Activated T-cell treated with anti-CD3 and anti-CD28 coated beads, Interleukin-2, amount 50 U/mL, for 24 hours (primary cell): Measurements from ENCODE around the gene YBX3.

Experiments
- DNase-seq: peaks from one replicate; pipeline ENCODE4 v3.0.0-alpha.2; 2020
- H3K27ac Mint-ChIP-seq: 2 replicates; pipeline ENCODE4 v1.8.0; 2020; ENCODE audit warnings: mild to moderate bottlenecking, mixed read lengths
- H3K27me3 Mint-ChIP-seq: 2 replicates; pipeline ENCODE4 v1.8.0; 2020; ENCODE audit warnings: mixed read lengths
- H3K36me3 Mint-ChIP-seq: 2 replicates; pipeline ENCODE4 v1.8.0; 2020; ENCODE audit warnings: low read depth, mixed read lengths
- H3K4me1 Mint-ChIP-seq: 2 replicates; pipeline ENCODE4 v1.8.0; 2020; ENCODE audit warnings: low read depth, mixed read lengths
- H3K4me3 Mint-ChIP-seq: 2 replicates; pipeline ENCODE4 v1.8.0; 2020; ENCODE audit warnings: mild to moderate bottlenecking, moderate library complexity, mixed read lengths
- H3K9me3 Mint-ChIP-seq: 2 replicates; pipeline ENCODE4 v1.8.0; 2020; ENCODE audit warnings: mixed read lengths

Gene YBX3

DNA sequence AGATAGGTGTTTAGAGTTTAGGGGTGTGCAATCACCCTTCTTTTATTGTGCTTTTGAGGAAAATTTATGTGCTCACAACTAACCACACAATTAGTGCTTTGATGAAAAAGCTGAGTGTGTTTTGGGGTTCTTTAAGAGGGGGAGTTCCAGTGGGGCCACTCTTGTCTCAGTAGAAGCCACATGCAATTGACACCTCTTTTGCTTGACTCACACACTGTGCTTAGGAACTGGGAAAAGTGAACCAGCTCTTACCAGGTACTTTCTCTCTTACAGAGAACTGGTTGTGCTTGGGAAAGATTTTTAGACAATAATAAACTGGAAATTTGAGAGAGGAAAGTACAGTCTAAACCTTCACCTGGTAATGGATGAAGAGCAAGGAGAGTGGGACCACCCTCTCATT, 12.3 kb upstream of the YBX3 start:
- Mint-ChIP-seq H3K4me1 (peaks cover 12% of the 10 kb centered on the region), H3K27ac (no peak overlapping the region), H3K27me3 (peaks cover 31% of the 10 kb centered on the region), H3K9me3 (no peaks in the 10 kb centered on the region), H3K4me3 (no peak overlapping the region), H3K36me3 (no peaks in the 10 kb centered on the region)
- DNase-seq, result no peak

DNA sequence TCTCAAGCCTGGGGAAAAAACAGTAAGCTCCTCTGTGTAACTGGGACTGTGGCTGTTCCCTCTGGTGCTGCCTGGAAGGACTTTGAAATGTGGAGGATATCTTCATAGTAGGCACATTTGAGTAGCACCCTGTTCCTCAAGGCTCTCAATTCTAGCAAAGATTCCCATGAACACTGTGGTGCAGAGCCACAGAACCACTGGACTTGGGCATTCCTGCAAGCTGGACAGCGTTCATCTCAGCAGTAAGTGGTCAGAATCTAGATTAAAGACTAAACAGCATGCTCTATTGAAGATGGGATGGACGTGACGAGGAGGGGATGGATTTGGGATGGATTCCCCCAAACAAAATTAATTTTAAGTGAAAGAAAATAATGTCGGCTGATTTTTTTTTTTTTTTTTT, 9.4 kb upstream of the YBX3 start:
- no peak overlapping the region for H3K4me3 Mint-ChIP-seq
- peaks cover 42% of the 10 kb centered on the region for H3K27me3 Mint-ChIP-seq
- no peaks in the 10 kb centered on the region for H3K36me3 Mint-ChIP-seq
- no peak overlapping the region for H3K27ac Mint-ChIP-seq
- no peak for DNase-seq
- H3K4me1 Mint-ChIP-seq, result peaks cover 8% of the 10 kb centered on the region
- no peaks in the 10 kb centered on the region for H3K9me3 Mint-ChIP-seq

DNA sequence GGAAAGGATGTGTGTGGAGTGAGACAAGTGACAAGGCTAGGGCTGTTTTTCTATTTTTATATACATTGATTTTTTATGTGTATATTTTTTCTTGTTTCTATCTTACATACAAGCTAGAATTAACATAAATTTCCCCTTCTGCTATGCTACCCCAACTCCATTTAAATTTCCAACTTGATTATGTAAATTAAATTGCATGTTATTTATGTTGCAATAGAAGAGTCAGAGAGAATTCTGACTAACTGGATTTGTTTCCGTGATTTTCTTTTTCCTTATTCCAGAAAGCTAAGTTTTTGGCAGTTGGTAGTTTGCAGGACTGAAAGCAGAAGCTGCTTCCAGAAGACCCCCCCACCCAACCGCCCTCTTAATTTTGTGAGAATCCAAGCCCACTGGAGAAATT, 8.9 kb upstream of the YBX3 start:
- Mint-ChIP-seq H3K4me3 (no peak overlapping the region), H3K36me3 (no peaks in the 10 kb centered on the region), H3K4me1 (peaks cover 8% of the 10 kb centered on the region), H3K9me3 (no peaks in the 10 kb centered on the region), H3K27ac (no peak overlapping the region), H3K27me3 (peaks cover 47% of the 10 kb centered on the region)
- no peak for DNase-seq

DNA sequence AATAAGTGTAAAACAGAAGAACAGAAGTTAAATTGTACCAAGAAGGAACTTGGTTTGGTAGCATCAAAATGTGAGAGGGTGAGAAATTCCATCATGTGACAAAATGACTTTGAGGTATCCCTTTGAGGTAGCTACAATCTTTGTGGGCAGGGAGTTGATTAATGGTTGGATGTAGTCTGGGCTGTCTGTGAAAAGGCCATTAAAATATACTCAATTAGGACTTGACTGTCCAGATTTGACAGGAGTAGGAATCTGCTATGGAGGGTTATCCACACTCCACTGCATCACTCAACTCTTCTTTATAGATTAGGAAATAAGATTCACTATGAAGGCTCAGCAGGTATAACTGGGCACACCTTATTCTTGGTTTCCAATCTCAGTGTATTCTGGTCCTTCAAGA, 7.4 kb upstream of the YBX3 start:
- no peak for DNase-seq
- peaks cover 6% of the 10 kb centered on the region for H3K4me1 Mint-ChIP-seq
- H3K27ac Mint-ChIP-seq, result no peak overlapping the region
- H3K36me3 Mint-ChIP-seq, result no peaks in the 10 kb centered on the region
- peaks cover 55% of the 10 kb centered on the region for H3K27me3 Mint-ChIP-seq
- no peak overlapping the region for H3K4me3 Mint-ChIP-seq
- no peaks in the 10 kb centered on the region for H3K9me3 Mint-ChIP-seq

DNA sequence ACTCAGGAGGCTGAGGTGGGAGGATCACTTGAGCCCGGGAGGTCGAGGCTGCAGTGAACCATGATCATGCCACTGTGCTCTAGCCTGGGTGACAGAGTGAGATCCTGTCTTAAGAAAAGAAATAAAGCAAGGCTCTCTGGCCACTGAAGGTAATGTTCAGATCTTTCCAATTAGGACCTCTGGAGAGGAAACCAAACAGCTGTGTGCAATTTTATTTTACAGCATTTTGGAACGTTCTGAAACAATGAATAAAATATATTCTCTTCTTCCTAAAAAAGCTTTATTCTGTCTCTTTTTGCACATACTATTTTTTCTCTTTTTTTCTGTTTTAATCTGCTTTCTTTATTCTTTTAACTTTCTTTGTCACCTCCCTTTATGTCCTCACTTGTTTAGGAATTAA, 5.0 kb upstream of the YBX3 start:
- Mint-ChIP-seq H3K27me3 (peaks cover 63% of the 10 kb centered on the region), H3K4me1 (peaks cover 8% of the 10 kb centered on the region), H3K27ac (no peak overlapping the region), H3K4me3 (no peak overlapping the region), H3K9me3 (no peaks in the 10 kb centered on the region), H3K36me3 (no peaks in the 10 kb centered on the region)
- DNase-seq, result no peak

DNA sequence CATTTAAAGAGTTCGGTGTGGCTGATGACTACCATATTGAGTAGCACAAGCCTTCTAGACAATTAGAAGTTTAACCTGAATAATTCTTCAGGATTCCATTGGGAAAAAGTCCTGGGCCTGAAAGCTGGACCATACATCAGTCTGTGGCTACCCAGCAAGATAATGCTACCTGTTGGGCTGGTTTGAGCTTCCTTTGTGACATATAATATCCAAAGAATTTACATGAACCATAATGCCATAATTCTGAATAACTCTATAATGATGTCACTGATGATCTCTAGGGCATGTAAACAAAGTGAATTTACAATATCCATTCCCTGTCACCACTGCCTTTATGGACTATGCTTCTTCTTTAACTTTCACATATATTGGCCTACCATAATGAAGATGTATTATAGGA, 3.8 kb upstream of the YBX3 start:
- Mint-ChIP-seq H3K4me1 (peaks cover 12% of the 10 kb centered on the region), H3K36me3 (peaks cover 6% of the 10 kb centered on the region), H3K27me3 (peaks cover 59% of the 10 kb centered on the region), H3K4me3 (no peak overlapping the region), H3K27ac (no peak overlapping the region), H3K9me3 (no peaks in the 10 kb centered on the region)
- DNase-seq, result no peak

DNA sequence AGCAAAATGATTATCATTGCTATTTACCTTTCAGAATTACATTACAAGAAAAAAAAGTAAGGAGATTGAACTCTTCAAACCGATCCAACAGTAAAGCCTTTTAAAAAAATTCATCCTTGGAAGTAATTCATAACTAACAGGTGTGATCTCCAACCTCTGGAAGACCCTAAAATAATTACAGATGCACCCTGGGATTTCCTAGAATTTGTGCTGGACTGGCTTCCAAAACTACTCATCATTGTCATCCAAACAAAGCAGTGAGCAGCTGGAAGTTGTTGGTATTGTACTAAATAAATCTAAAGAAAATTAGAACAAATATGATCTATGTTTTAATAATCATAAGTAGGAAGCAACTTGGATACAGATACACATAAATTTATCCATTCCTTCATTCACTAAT, 1.9 kb upstream of the YBX3 start:
- H3K4me1 Mint-ChIP-seq, result peaks cover 26% of the 10 kb centered on the region
- H3K4me3 Mint-ChIP-seq, result no peak overlapping the region
- DNase-seq, result no peak
- no peaks in the 10 kb centered on the region for H3K9me3 Mint-ChIP-seq
- H3K27ac Mint-ChIP-seq, result no peak overlapping the region
- peaks cover 16% of the 10 kb centered on the region for H3K36me3 Mint-ChIP-seq
- H3K27me3 Mint-ChIP-seq, result peaks cover 66% of the 10 kb centered on the region

DNA sequence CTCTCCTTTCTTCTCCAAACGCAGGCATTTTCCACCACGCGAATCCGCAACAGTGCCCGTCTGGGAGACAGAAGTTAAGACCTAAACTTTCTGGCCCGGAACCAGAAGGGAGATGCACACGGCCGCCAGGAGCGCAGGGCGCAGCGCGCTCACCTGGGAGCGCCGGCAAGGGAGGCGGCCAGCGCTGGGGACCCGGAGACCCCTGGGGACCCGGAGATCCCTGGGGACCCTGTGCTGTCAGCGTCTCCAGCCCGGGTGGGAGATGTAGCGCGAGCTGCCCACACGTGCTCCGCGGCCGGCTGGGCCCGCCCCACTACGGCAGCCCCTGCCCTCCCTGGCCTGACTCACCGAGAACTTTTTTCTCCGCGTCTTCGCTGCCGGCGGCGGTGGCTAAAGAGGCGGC, 620 bp downstream of the YBX3 start:
- Mint-ChIP-seq H3K9me3 (no peaks in the 10 kb centered on the region), H3K27me3 (peaks cover 61% of the 10 kb centered on the region), H3K4me1 (peaks cover 41% of the 10 kb centered on the region), H3K36me3 (peaks cover 32% of the 10 kb centered on the region), H3K27ac (peak overlapping the region; percentile 97), H3K4me3 (peak overlapping the region; percentile 96)
- DNase-seq, result peak; percentile 77

DNA sequence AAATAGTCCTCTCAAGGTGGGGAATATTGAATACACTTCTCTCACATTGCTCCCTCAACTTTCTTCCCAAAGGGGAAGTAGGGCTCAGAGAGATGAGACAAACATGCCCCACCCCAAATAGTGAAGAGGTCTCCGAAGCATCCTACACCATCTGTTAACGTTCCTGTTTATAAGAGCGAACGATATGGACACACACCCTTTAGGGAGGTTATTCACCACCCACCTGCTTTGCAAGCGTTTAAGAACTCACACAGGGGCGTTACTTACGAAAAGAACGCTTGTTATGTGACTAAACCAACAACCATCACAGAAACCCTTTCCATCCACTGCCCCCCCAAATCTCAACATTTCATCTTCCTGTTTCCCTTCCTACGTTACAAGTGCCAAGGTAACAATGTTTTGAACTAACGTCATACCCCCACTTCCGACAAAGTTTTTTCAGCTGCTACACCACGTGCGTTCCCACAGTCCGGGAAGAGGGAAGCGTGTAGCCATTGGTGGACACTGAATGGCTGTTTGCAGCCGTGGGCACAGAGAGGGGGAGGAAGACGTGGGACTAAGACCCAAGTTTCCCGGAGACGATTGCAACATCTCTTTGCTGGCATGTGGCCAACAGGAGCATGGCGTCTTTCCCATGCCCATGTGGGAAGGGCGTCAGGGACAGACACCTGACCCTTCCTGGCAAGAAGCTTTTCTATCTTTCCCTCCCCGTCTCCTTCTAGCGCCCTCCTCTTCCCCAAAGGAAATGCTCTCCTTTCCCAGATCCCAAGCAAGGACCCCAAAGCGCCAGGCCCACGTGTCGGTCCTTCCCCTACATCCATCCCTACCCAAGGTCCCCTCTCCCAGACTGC, 1.2 kb downstream of the YBX3 start:
- H3K4me3 Mint-ChIP-seq, result peak overlapping the region; percentile 96
- no peaks in the 10 kb centered on the region for H3K9me3 Mint-ChIP-seq
- H3K27me3 Mint-ChIP-seq, result peaks cover 61% of the 10 kb centered on the region
- H3K36me3 Mint-ChIP-seq, result peaks cover 38% of the 10 kb centered on the region
- DNase-seq, result peak; percentile 75
- H3K4me1 Mint-ChIP-seq, result peaks cover 48% of the 10 kb centered on the region
- H3K27ac Mint-ChIP-seq, result peak overlapping the region; percentile 97

DNA sequence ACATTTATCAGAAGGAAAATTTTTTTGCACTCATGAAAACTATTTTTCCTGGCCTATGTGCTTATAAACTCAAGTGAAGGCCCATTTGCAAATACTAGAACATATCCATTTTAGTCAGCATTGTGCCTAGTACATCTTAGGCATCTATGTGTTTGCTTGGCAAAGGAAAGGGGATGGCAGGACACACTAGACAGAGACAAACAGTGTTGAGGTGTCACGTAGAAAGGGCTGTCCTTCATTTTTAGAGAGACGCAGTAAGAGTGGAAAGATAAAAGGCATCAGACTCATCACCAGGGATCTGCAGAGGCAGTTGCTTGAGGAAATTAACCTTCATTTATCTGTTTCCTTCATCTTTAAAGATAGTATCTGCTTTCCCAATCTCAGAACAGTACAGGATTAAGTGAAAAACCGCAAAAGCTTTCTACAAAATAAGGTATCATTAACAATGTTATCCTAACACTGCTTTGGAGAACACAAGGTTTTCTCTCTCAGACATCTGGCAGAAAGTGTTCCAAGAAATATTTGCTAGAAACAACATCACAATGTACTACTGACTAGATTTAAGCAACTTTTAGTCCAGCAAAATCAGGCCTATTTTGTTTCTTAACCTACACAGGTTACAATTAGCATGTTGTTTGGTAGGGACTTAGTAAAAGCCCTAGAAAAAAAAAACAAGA, 2.0 kb downstream of the YBX3 start:
- Mint-ChIP-seq H3K36me3 (peaks cover 45% of the 10 kb centered on the region), H3K27ac (peak overlapping the region; percentile 97), H3K27me3 (peaks cover 63% of the 10 kb centered on the region), H3K9me3 (no peaks in the 10 kb centered on the region), H3K4me1 (peaks cover 55% of the 10 kb centered on the region), H3K4me3 (peak overlapping the region; percentile 96)
- DNase-seq, result no peak

DNA sequence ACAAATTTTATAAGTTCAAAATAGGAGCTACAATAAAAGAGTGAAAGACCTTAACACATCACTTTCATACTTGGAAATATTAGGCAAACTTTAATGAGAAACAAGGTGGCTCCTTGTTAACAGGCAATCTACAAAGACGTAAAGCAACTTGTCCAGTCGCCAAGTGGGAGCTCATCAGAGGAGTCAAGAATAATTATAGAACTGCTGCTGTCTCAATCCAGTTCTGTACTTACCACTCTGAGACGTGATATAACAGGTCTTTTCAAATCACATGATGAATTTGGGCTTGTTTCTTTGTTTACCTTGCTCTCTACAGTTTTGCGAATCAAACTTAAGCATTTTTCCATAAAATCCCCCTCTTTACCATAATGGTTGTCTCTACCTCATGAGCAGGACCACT, 3.6 kb downstream of the YBX3 start:
- no peak overlapping the region for H3K27ac Mint-ChIP-seq
- H3K4me3 Mint-ChIP-seq, result no peak overlapping the region
- peaks cover 64% of the 10 kb centered on the region for H3K4me1 Mint-ChIP-seq
- no peak for DNase-seq
- peaks cover 53% of the 10 kb centered on the region for H3K27me3 Mint-ChIP-seq
- no peaks in the 10 kb centered on the region for H3K9me3 Mint-ChIP-seq
- H3K36me3 Mint-ChIP-seq, result peaks cover 57% of the 10 kb centered on the region

DNA sequence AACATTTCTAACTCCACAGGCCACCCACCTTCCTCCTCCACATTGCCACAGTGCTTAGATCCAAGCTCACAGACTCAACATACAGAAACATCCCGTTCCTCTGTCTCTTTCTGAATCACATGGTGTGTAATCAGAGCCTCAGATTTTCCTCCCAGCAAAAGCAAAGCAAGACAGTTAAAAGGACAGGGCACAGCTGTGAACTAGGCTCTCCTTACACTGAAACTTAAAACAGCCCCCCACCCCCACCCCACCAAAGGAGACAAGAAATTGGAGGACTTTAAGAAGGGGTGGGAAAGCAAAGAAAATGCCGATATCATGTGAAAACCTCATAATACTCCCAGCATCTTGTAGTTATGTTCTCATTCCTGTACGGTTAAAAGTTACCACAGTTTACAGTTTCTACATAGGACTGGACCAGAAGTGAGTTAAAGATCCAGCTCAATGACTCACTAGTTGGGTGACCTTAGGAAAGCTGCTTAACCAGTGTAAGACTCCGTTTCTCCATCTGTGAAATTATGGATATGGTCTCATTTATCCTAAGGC, 4.8 kb downstream of the YBX3 start:
- peaks cover 57% of the 10 kb centered on the region for H3K4me1 Mint-ChIP-seq
- H3K27me3 Mint-ChIP-seq, result peaks cover 48% of the 10 kb centered on the region
- H3K4me3 Mint-ChIP-seq, result no peak overlapping the region
- peaks cover 69% of the 10 kb centered on the region for H3K36me3 Mint-ChIP-seq
- H3K9me3 Mint-ChIP-seq, result no peaks in the 10 kb centered on the region
- H3K27ac Mint-ChIP-seq, result no peak overlapping the region
- no peak for DNase-seq

DNA sequence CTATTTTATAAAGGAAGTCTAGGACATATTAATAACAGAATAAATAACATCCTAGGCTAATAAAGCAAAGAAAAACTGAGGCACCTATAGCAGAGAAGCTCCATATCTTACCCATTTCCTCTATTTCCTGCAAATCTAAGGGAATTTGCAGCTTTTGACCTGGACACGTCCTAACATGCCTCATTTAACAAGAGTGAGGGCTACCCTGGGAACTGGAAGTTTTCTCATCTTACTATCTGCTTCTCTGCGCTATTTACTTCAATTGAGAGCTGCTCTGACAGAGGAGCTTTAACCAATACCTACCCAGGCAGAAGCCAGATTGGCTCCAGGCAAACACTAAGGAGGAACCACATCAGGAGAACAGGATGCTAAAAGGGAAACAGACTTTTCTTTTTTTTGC, 5.7 kb downstream of the YBX3 start:
- Mint-ChIP-seq H3K4me3 (no peak overlapping the region), H3K36me3 (peaks cover 77% of the 10 kb centered on the region), H3K9me3 (no peaks in the 10 kb centered on the region), H3K27me3 (peaks cover 47% of the 10 kb centered on the region), H3K27ac (no peak overlapping the region), H3K4me1 (peaks cover 57% of the 10 kb centered on the region)
- no peak for DNase-seq

DNA sequence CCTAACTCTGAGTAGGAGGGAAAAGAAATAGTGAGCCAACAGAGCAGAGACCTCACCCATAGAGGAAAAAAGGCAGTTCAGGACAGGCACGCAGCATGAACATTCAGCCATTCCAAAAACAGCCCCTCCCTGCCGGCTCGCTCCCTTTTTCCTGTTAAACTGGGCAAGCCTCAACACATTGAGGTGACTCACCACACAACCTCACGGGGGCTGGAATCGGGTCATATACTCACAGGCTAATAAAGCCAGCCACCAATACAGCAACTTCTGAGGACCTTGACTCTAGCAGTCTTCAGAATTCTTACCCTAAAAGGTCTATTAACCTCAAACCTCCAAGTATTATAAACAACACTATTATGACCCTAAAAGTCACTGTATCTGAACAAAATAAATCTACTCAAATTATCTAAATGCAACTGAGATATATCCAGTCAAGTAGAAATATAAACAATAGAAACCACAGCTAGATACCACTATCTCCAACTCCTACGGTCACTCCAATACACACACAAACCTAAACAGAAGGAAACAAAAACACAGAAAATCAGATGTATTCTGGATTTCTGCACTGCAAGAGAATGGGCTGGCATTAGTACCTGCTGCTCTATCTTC, 6.3 kb downstream of the YBX3 start:
- no peak for DNase-seq
- no peak overlapping the region for H3K27ac Mint-ChIP-seq
- no peaks in the 10 kb centered on the region for H3K9me3 Mint-ChIP-seq
- peaks cover 77% of the 10 kb centered on the region for H3K36me3 Mint-ChIP-seq
- H3K4me3 Mint-ChIP-seq, result no peak overlapping the region
- peaks cover 41% of the 10 kb centered on the region for H3K27me3 Mint-ChIP-seq
- peaks cover 51% of the 10 kb centered on the region for H3K4me1 Mint-ChIP-seq

DNA sequence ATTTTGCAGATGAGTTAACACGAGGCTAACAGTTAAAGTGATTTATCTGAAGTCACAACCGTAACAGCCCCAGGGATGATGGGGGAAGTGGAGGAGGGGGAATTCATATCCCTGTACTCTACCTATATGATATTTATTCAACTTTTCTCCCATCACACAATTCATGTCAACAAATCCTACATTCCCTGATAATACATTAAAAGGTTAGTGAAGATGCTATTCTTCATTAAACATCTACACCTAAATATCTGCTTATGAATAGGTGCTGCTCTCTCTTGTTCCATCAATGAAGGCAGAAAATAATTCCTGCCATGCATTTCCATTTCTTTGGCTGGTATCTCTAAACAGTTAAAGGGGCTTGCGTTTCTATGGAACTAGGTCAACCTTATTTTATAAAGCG, 6.8 kb downstream of the YBX3 start:
- no peak for DNase-seq
- peaks cover 39% of the 10 kb centered on the region for H3K27me3 Mint-ChIP-seq
- no peak overlapping the region for H3K27ac Mint-ChIP-seq
- peaks cover 79% of the 10 kb centered on the region for H3K36me3 Mint-ChIP-seq
- H3K9me3 Mint-ChIP-seq, result no peaks in the 10 kb centered on the region
- no peak overlapping the region for H3K4me3 Mint-ChIP-seq
- H3K4me1 Mint-ChIP-seq, result peaks cover 48% of the 10 kb centered on the region
